Suprapubic skin (tissue), 3 donors: Measurements from ENCODE around the gene CDK1.

Experiments
- CTCF ChIP-seq, 2 donors: fragments of 200-600 bp in 1 of 2; fragments of 450-650 bp in 1 of 2; sonication (generic) in 1 of 2; IDR thresholded peaks; one replicate each; pipeline ENCODE4 v1.5.1; 2016 to 2019; ENCODE audit warnings: antibody characterized with exemption in 2 of 2, mild to moderate bottlenecking in 1 of 2, moderate library complexity in 1 of 2
- POLR2A ChIP-seq, 2 donors: fragments of 450-650 bp; IDR thresholded peaks; one replicate each; pipeline ENCODE4 v1.6.1; 2017; ENCODE audit warnings: antibody characterized with exemption in 2 of 2, mild to moderate bottlenecking in 2 of 2, moderate library complexity in 2 of 2

GRCh38 chr10:60742512-60742911 is 35.8 kb upstream of the CDK1 start:
- TF ChIP-seq CTCF (IDR thresholded peaks at IDR 0.05) (no peak), POLR2A (IDR thresholded peaks at IDR 0.05) (no peak)
